HAP-1 (cell line): ENCODE results near the gene TP53AIP1.

Experiments
- DNase-seq, 2 experiments: peaks; one replicate each; pipeline ENCODE4 v3.0.0-alpha.2; 2016 to 2020; ENCODE audit warnings: low spot score in 2 of 2
- H3K27me3 ChIP-seq: fragments of 250-450 bp; sonication (Bioruptor Pico); 2 replicates; pipeline ENCODE4 v1.5.1; 2020; ENCODE audit warnings: low read depth, mild to moderate bottlenecking, moderate library complexity
- H3K36me3 ChIP-seq: fragments of 250-450 bp; sonication (Bioruptor Pico); replicated peaks from 2 replicates; pipeline ENCODE4 v1.5.1; 2020; ENCODE audit warnings: mild to moderate bottlenecking
- H3K4me1 ChIP-seq: fragments of 250-450 bp; sonication (Bioruptor Pico); 2 replicates; pipeline ENCODE4 v1.5.1; 2020; ENCODE audit warnings: mild to moderate bottlenecking
- H3K4me3 ChIP-seq: fragments of 250-450 bp; sonication (Bioruptor Pico); 2 replicates; pipeline ENCODE4 v1.5.1; 2020; ENCODE audit warnings: mild to moderate bottlenecking, moderate library complexity
- H3K9me3 ChIP-seq: fragments of 250-450 bp; sonication (Bioruptor Pico); 2 replicates; pipeline ENCODE4 v1.5.1; 2020; ENCODE audit warnings: mild to moderate bottlenecking, moderate library complexity
- in situ Hi-C: fragments of 300-500 bp; cut with MboI; formaldehyde crosslinking; loops from 3 replicates; pipeline ENCODE4 v1.14.3; 2020; ENCODE audit warnings: low sequenced_read_pairs, inconsistent platforms, mixed read lengths

Gene TP53AIP1

GRCh38 chr11:128957202-128957482, 14.5 kb upstream of the TP53AIP1 start:
- H3K36me3 ChIP-seq: no peaks in the 10 kb centered on the region
- H3K4me1 ChIP-seq: no peaks in the 10 kb centered on the region
- in situ Hi-C loops: loop anchor here (5.0 to 25.0 kb wide), 2 partner anchors 70 to 795 kb away; no protein-coding TSS in a partner anchor
- H3K4me3 ChIP-seq: no peak overlapping the region
- H3K9me3 ChIP-seq: no peaks in the 10 kb centered on the region
- no peak for DNase-seq
- H3K27me3 ChIP-seq: peaks cover 9% of the 10 kb centered on the region

- H3K9me3 ChIP-seq: no peaks in the 10 kb centered on the region
- in situ Hi-C loops: loop anchor here (5.0 to 25.0 kb wide), 2 partner anchors 69 to 794 kb away; no protein-coding TSS in a partner anchor
- H3K36me3 ChIP-seq: no peaks in the 10 kb centered on the region
- H3K27me3 ChIP-seq: peaks cover 9% of the 10 kb centered on the region
- no peaks in the 10 kb centered on the region for H3K4me1 ChIP-seq
- no peak overlapping the region for H3K4me3 ChIP-seq
- peak; percentile 68 to 71 for DNase-seq
Observed at GRCh38 chr11:128956401-128957201, 13.9 kb upstream of the TP53AIP1 start.

GRCh38 chr11:128955636-128956035, 13.0 kb upstream of the TP53AIP1 start:
- no peak for DNase-seq
- Histone ChIP-seq H3K4me1 (no peaks in the 10 kb centered on the region), H3K4me3 (no peak overlapping the region), H3K36me3 (no peaks in the 10 kb centered on the region), H3K9me3 (no peaks in the 10 kb centered on the region), H3K27me3 (peaks cover 9% of the 10 kb centered on the region)
- in situ Hi-C loops: loop anchor here (5.0 to 25.0 kb wide), 2 partner anchors 68 to 793 kb away; no protein-coding TSS in a partner anchor

- Histone ChIP-seq H3K4me1 (no peaks in the 10 kb centered on the region), H3K27me3 (peaks cover 9% of the 10 kb centered on the region), H3K9me3 (no peaks in the 10 kb centered on the region), H3K4me3 (no peak overlapping the region), H3K36me3 (no peaks in the 10 kb centered on the region)
- DNase-seq: no peak
- in situ Hi-C loops: loop anchor here (25.0 kb wide), 1 partner anchor 791 kb away; no protein-coding TSS in a partner anchor
Observed at GRCh38 chr11:128953151-128953550, 10.5 kb upstream of the TP53AIP1 start.

GRCh38 chr11:128949791-128950454, 7.3 kb upstream of the TP53AIP1 start:
- no peak for DNase-seq
- Histone ChIP-seq H3K9me3 (no peaks in the 10 kb centered on the region), H3K4me1 (no peaks in the 10 kb centered on the region), H3K4me3 (no peak overlapping the region), H3K27me3 (peaks cover 9% of the 10 kb centered on the region), H3K36me3 (no peaks in the 10 kb centered on the region)
- in situ Hi-C loops: loop anchor here (25.0 kb wide), 1 partner anchor 788 kb away; no protein-coding TSS in a partner anchor

GRCh38 chr11:128948583-128948982, 5.9 kb upstream of the TP53AIP1 start:
- in situ Hi-C loops: no loop called here
- no peaks in the 10 kb centered on the region for H3K9me3 ChIP-seq
- no peak for DNase-seq

GRCh38 chr11:128947773-128948172, 5.1 kb upstream of the TP53AIP1 start:
- H3K36me3 ChIP-seq: no peaks in the 10 kb centered on the region
- peaks cover 3% of the 10 kb centered on the region; the same call in 1 of the 2 replicates for H3K27me3 ChIP-seq
- no peak for DNase-seq
- H3K9me3 ChIP-seq: no peaks in the 10 kb centered on the region
- no peak overlapping the region for H3K4me3 ChIP-seq
- no peaks in the 10 kb centered on the region for H3K4me1 ChIP-seq
- in situ Hi-C loops: no loop called here

More at GRCh38 chr11:128948583-128948982, 5.9 kb upstream of the TP53AIP1 start:
- Histone ChIP-seq H3K4me3 (no peak overlapping the region), H3K27me3 (peaks cover 3% of the 10 kb centered on the region; the same call in 1 of the 2 replicates), H3K36me3 (no peaks in the 10 kb centered on the region), H3K4me1 (no peaks in the 10 kb centered on the region)

GRCh38 chr11:128946648-128947047, 4.0 kb upstream of the TP53AIP1 start:
- H3K27me3 ChIP-seq: no peaks in the 10 kb centered on the region
- no peaks in the 10 kb centered on the region for H3K9me3 ChIP-seq
- H3K36me3 ChIP-seq: no peaks in the 10 kb centered on the region
- in situ Hi-C loops: no loop called here
- H3K4me3 ChIP-seq: no peak overlapping the region
- H3K4me1 ChIP-seq: no peaks in the 10 kb centered on the region
- DNase-seq: no peak

- no peaks in the 10 kb centered on the region for H3K36me3 ChIP-seq
- in situ Hi-C loops: no loop called here
Observed at GRCh38 chr11:128943428-128943976, 831 bp upstream of the TP53AIP1 start.

GRCh38 chr11:128942272-128942612, 429 bp downstream of the TP53AIP1 start:
- Histone ChIP-seq H3K4me1 (no peaks in the 10 kb centered on the region), H3K27me3 (no peaks in the 10 kb centered on the region), H3K4me3 (no peak overlapping the region), H3K36me3 (no peaks in the 10 kb centered on the region), H3K9me3 (no peaks in the 10 kb centered on the region)
- DNase-seq: no peak
- in situ Hi-C loops: no loop called here

More at GRCh38 chr11:128943428-128943976, 831 bp upstream of the TP53AIP1 start:
- no peak for DNase-seq
- H3K9me3 ChIP-seq: no peaks in the 10 kb centered on the region
- H3K27me3 ChIP-seq: no peaks in the 10 kb centered on the region
- no peak overlapping the region for H3K4me3 ChIP-seq
- H3K4me1 ChIP-seq: no peaks in the 10 kb centered on the region

GRCh38 chr11:128941573-128942271, 949 bp downstream of the TP53AIP1 start:
- no peak overlapping the region for H3K4me3 ChIP-seq
- H3K9me3 ChIP-seq: no peaks in the 10 kb centered on the region
- no peak for DNase-seq
- in situ Hi-C loops: no loop called here
- no peaks in the 10 kb centered on the region for H3K36me3 ChIP-seq
- no peaks in the 10 kb centered on the region for H3K27me3 ChIP-seq
- no peaks in the 10 kb centered on the region for H3K4me1 ChIP-seq

GRCh38 chr11:128941110-128941509, 1.6 kb downstream of the TP53AIP1 start:
- no peak for DNase-seq
- Histone ChIP-seq H3K36me3 (no peaks in the 10 kb centered on the region), H3K9me3 (no peaks in the 10 kb centered on the region), H3K4me1 (no peaks in the 10 kb centered on the region), H3K27me3 (no peaks in the 10 kb centered on the region), H3K4me3 (no peak overlapping the region)
- in situ Hi-C loops: no loop called here

- DNase-seq: no peak
- Histone ChIP-seq H3K4me3 (no peak overlapping the region), H3K36me3 (no peaks in the 10 kb centered on the region), H3K27me3 (no peaks in the 10 kb centered on the region), H3K4me1 (no peaks in the 10 kb centered on the region), H3K9me3 (no peaks in the 10 kb centered on the region)
- in situ Hi-C loops: no loop called here
Observed at GRCh38 chr11:128940603-128941002, 2.1 kb downstream of the TP53AIP1 start.
